ENCODE measurements around the gene SPDYE16. TPM values are rescaled to one million over a fixed set of nuclear protein-coding genes. Genes with fewer than 3 reads are reported as not detected.

The SPDYE16 gene, protein sequence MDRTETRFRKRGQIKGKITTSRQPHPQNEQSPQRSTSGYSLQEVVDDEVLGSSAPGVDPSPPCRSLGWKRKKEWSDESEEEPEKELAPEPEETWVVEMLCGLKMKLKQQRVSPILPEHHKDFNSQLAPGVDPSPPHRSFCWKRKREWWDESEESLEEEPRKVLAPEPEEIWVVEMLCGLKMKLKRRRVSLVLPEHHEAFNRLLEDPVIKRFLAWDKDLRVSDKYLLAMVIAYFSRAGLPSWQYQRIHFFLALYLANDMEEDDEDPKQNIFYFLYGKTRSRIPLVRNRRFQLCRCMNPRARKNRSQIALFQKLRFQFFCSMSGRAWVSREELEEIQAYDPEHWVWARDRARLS
- total RNA-seq (2022; extraction: Qiagen RNA extraction; ENCODE audit: low read depth): 0.10 TPM in 1 of 5 replicates, not detected in the others

DNA sequence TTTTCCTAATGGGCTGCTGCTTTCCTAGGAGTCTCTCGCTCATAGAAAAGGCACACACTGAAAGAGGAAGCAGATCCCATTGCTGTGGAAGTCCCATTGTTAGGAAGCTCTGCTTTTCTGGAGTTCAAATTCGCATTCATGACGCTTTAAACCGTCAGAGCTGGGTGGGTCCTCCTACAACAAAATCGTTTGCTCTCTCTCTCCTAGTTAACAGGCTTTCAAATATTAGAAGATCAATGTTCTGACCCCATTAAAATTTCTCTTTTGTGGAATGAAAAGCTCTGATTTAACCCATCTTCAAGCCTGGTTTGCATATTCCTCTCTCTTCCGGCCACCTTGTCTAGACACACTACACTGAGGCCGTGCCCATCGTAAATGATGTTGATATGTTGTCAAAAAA lies at the start of gene SPDYE16:
Gene SPDYE16, minus strand, starts transcription at position 101 of the 400 bp plus-strand sequence. CDS start 1,838 bp downstream, outside the sequence.

DNA sequence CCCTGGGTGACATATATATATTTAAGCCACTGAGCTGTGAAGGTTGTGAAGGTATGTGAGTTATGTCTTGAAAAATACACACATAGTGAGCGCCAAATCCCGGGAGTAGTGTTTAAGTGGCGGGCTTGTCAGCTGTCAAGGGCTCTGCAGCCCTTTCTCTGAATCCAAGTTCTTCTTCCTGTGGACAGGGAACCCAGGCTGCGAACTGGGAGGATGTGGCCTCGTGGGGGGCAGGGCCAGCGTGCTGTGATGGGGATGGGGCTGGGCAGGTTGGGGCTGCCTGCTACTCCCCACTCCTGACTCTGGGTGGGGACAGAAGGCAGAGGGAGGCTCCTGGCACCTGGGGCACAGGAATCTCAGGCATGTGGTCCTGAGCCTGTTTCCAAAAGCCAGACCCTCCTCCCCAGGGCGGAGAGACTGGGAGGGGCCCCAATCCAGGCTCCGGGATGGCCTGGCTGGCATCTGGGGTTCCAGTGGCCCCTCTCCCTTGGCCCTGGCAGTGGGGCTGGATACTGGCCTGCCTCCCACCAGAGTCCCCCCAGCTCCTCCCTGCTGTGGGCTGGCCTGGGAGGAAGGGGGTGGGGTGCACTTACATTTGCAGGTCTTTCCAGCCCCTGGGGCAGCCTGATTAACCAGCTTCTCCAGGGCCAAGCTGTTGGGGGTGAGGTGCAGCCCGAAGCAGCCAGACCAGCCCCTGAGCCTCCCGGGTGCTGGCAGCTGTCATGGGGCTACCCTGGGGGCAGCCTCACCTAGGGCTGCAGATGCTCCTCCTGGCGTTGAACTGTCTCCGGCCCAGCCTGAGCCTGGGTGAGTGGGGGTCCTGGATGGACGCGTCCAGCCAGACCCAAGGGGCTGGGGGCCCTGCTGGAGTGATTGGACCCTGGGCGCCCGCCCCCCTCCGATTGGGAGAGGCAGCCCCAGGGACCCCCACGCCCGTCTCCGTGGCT lies 32.9 kb downstream of the SPDYE16 start, which contains the start of gene UPK3B:
Gene UPK3B, plus strand, starts transcription at position 622 of the 947 bp plus-strand sequence. Its CDS starts 101 bp downstream, at position 723.

Other genes starting within 250 kb of the SPDYE16 start
- gene HSPB1, start 240.6 kb downstream of the SPDYE16 start, total RNA-seq (2022; extraction: Qiagen RNA extraction; ENCODE audit: low read depth): 667 to 1,061 TPM (median 898 TPM) in 5 replicates
- gene YWHAG, start 184.3 kb downstream of the SPDYE16 start, total RNA-seq (2022; extraction: Qiagen RNA extraction; ENCODE audit: low read depth): 239 to 276 TPM (median 250 TPM) in 5 replicates
- gene SSC4D, start 133.6 kb downstream of the SPDYE16 start, total RNA-seq (2022; extraction: Qiagen RNA extraction; ENCODE audit: low read depth): 0.96 to 1.4 TPM (median 1.2 TPM) in 5 replicates
- 17.1 to 22.9 TPM (median 17.7 TPM) in 5 replicates for gene ZP3, start 118.3 kb downstream of the SPDYE16 start, total RNA-seq (2022; extraction: Qiagen RNA extraction; ENCODE audit: low read depth)
- gene DTX2, start 81.6 kb downstream of the SPDYE16 start, total RNA-seq (2022; extraction: Qiagen RNA extraction; ENCODE audit: low read depth): 39.4 to 49.9 TPM (median 41.1 TPM) in 5 replicates
- gene UPK3B, start 32.7 kb downstream of the SPDYE16 start, total RNA-seq (2022; extraction: Qiagen RNA extraction; ENCODE audit: low read depth): 10.4 to 20.2 TPM (median 18.3 TPM) in 5 replicates
- 23.1 to 25.2 TPM (median 24.9 TPM) in 5 replicates for gene POMZP3, start 84.0 kb upstream of the SPDYE16 start, total RNA-seq (2022; extraction: Qiagen RNA extraction; ENCODE audit: low read depth)